ENCODE measurements around the gene NUDT1. TPM values are rescaled to one million over a fixed set of nuclear protein-coding genes. Genes with fewer than 3 reads are reported as not detected.

Gene NUDT1
- total and polyA plus RNA-seq, 7 experiments from 2014 or later: 14.0 to 77.7 (median 22.7) TPM

- DNase-seq (no peak), ATAC-seq (no peak)
- no peak overlapping the region for H3K4me3 ChIP-seq (ENCODE audit: low read length)
- Mint-ChIP-seq H3K4me3 (no peak overlapping the region), H3K9me3 (peaks cover 0 to 4% (median 0%) of the 10 kb centered on the region in 11 donors), H3K27me3 (no peaks in the 10 kb centered on the region), H3K36me3 (no peaks in the 10 kb centered on the region), H3K4me1 (peaks cover 0 to 11% (median 0%) of the 10 kb centered on the region in 7 donors), H3K27ac (no peak overlapping the region)
- intact Hi-C loops (cut with micrococcal nuclease): no loop called here
- H3K27ac ChIP-seq (ENCODE audit: low read depth, low read length): no peak overlapping the region
- H3K27me3 ChIP-seq (ENCODE audit: control insufficient read depth in 2 of 2, insufficient read depth in 2 of 2, low read length in 2 of 2): no peaks in the 10 kb centered on the region
- no peaks in the 10 kb centered on the region for H3K4me1 ChIP-seq (ENCODE audit: control insufficient read depth in 2 of 2, insufficient read depth in 2 of 2, low read length in 2 of 2)
- no peaks in the 10 kb centered on the region for H3K36me3 ChIP-seq (ENCODE audit: control insufficient read depth in 2 of 3, insufficient read depth in 3 of 3, low read length in 3 of 3)
- ChIA-PET POLR2A (no interaction called here), CTCF (no interaction called here)
- no peaks in the 10 kb centered on the region for H3K9me3 ChIP-seq (ENCODE audit: control insufficient read depth in 2 of 3, low read length in 3 of 3)
Measured at GRCh38 chr7:2296832-2297231, 54.8 kb downstream of the NUDT1 start.

GRCh38 chr7:2299131-2299829 lies 57.3 kb downstream of the NUDT1 start:
- Histone ChIP-seq H3K27me3 (ENCODE audit: control insufficient read depth in 2 of 2, insufficient read depth in 2 of 2, low read length in 2 of 2) (no peaks in the 10 kb centered on the region), H3K36me3 (ENCODE audit: control insufficient read depth in 2 of 3, insufficient read depth in 3 of 3, low read length in 3 of 3) (no peaks in the 10 kb centered on the region), H3K27ac (ENCODE audit: low read depth, low read length) (no peak overlapping the region), H3K9me3 (ENCODE audit: control insufficient read depth in 2 of 3, low read length in 3 of 3) (no peaks in the 10 kb centered on the region), H3K4me1 (ENCODE audit: control insufficient read depth in 2 of 2, insufficient read depth in 2 of 2, low read length in 2 of 2) (no peaks in the 10 kb centered on the region), H3K4me3 (ENCODE audit: low read length) (no peak overlapping the region)
- Mint-ChIP-seq H3K36me3 (no peaks in the 10 kb centered on the region), H3K9me3 (peaks cover 0 to 3% (median 0%) of the 10 kb centered on the region in 11 donors), H3K4me1 (peaks cover 0 to 11% (median 0%) of the 10 kb centered on the region in 7 donors), H3K4me3 (no peak overlapping the region), H3K27me3 (no peaks in the 10 kb centered on the region), H3K27ac (no peak overlapping the region)
- ChIA-PET CTCF (no interaction called here), POLR2A (no interaction called here)
- ATAC-seq (peak; percentile 34), DNase-seq (peak in 1 of 9 donors; percentile 34)
- intact Hi-C loops (cut with micrococcal nuclease): no loop called here

GRCh38 chr7:2299870-2300512 lies 58.0 kb downstream of the NUDT1 start:
- intact Hi-C loops (cut with micrococcal nuclease): no loop called here
- Histone ChIP-seq H3K27me3 (ENCODE audit: control insufficient read depth in 2 of 2, insufficient read depth in 2 of 2, low read length in 2 of 2) (no peaks in the 10 kb centered on the region), H3K4me1 (ENCODE audit: control insufficient read depth in 2 of 2, insufficient read depth in 2 of 2, low read length in 2 of 2) (no peaks in the 10 kb centered on the region), H3K4me3 (ENCODE audit: low read length) (no peak overlapping the region), H3K27ac (ENCODE audit: low read depth, low read length) (no peak overlapping the region), H3K9me3 (ENCODE audit: control insufficient read depth in 2 of 3, low read length in 3 of 3) (no peaks in the 10 kb centered on the region), H3K36me3 (ENCODE audit: control insufficient read depth in 2 of 3, insufficient read depth in 3 of 3, low read length in 3 of 3) (no peaks in the 10 kb centered on the region)
- ATAC-seq (peak; percentile 46), DNase-seq (no peak)
- POLR2A ChIA-PET: no interaction called here
- Mint-ChIP-seq H3K27me3 (no peaks in the 10 kb centered on the region), H3K9me3 (peaks cover 0 to 3% (median 0%) of the 10 kb centered on the region in 11 donors), H3K27ac (no peak overlapping the region), H3K4me3 (no peak overlapping the region), H3K4me1 (peaks cover 0 to 11% (median 0%) of the 10 kb centered on the region in 7 donors), H3K36me3 (no peaks in the 10 kb centered on the region)
- CTCF ChIA-PET: interaction anchor here (0.7 kb wide), 1 partner anchor 1495 kb away, joined by 3 read pairs; no protein-coding TSS in a partner anchor

Small RNA genes within 50 kb of the gene (microRNA-seq; reads per million reads assigned to microRNA genes)
- gene MIR6836 (ENCODE audit: borderline microRNAs expressed): not detected

Other genes starting within 250 kb of the NUDT1 start
- 100 to 1,000 TPM; 112 to 141 (median 125) TPM for gene MAD1L1, start 9.3 kb upstream of the NUDT1 start, total RNA-seq
- gene MAD1L1, start 9.3 kb upstream of the NUDT1 start, polyA plus RNA-seq: 100 to 1,000 TPM; 269 to 314 TPM
- 10 to 100 TPM in 3 of 5 experiments, 1 to 10 TPM in 2; 7.1 to 30.7 (median 20.0) TPM for gene MRM2, start within 50 bp of the NUDT1 start, total RNA-seq
- gene MRM2, start within 50 bp of the NUDT1 start, polyA plus RNA-seq: 10 to 100 TPM; 37.8 to 58.3 TPM
- 10 to 100 TPM in 2 of 5 experiments, 1 to 10 TPM in 3; 4.7 to 31.5 (median 9.4) TPM for gene SNX8, start 72.2 kb downstream of the NUDT1 start, total RNA-seq
- gene SNX8, start 72.2 kb downstream of the NUDT1 start, polyA plus RNA-seq: 10 to 100 TPM in 1 of 2 donors, 1 to 10 TPM in 1; 7.7 to 11.3 TPM
- gene EIF3B, start 112.6 kb downstream of the NUDT1 start, total RNA-seq: 100 to 1,000 TPM; 127 to 189 (median 158) TPM
- gene EIF3B, start 112.6 kb downstream of the NUDT1 start, polyA plus RNA-seq: 100 to 1,000 TPM in 1 of 2 donors, 10 to 100 TPM in 1; 78.0 to 157 TPM
- 10 to 100 TPM; 13.3 to 41.6 (median 24.3) TPM for gene CHST12, start 161.4 kb downstream of the NUDT1 start, total RNA-seq
- 10 to 100 TPM in 1 of 2 donors, 1 to 10 TPM in 1; 8.1 to 16.8 TPM for gene CHST12, start 161.4 kb downstream of the NUDT1 start, polyA plus RNA-seq
- gene GRIFIN, start 234.2 kb downstream of the NUDT1 start, total RNA-seq: not detected
- not detected for gene GRIFIN, start 234.2 kb downstream of the NUDT1 start, polyA plus RNA-seq